CD14-positive monocyte (primary cell): Measurements from ENCODE around the gene PRM2. TPM values are rescaled to one million over a fixed set of nuclear protein-coding genes. Genes with fewer than 3 reads are reported as not detected.
A peak's percentile ranks its signal among the peaks of the same experiment; 100 is the strongest.

Experiments
- DNase-seq, 3 donors: peaks; one replicate each; pipeline ENCODE4 v3.0.0-alpha.2; 2011 to 2022
- H2AFZ ChIP-seq: 2 replicates; pipeline ENCODE4 v1.6.0; 2012; ENCODE audit warnings: mild to moderate bottlenecking, low read depth, low read length, inconsistent platforms; ENCODE audit not compliant: insufficient read depth, poor library complexity, severe bottlenecking
- H3K27ac ChIP-seq, 2 donors: 1 replicate in 1 of 2; 2 replicates in 1 of 2; pipeline ENCODE4 v1.5.1; 2012 to 2013; ENCODE audit warnings: low read length in 2 of 2, control low read depth in 1 of 2, inconsistent platforms in 1 of 2, low read depth in 1 of 2, mild to moderate bottlenecking in 1 of 2
- H3K27me3 ChIP-seq, 2 donors: one replicate each; pipeline versions ENCODE4 v1.6.0 to v1.6.1; 2011 to 2013; ENCODE audit warnings: low read length in 2 of 2; ENCODE audit not compliant: control insufficient read depth in 2 of 2, insufficient read depth in 2 of 2
- H3K36me3 ChIP-seq, 2 donors: replicated peaks in 1 of 2; 1 replicate in 1 of 2; 2 replicates in 1 of 2; pipeline versions ENCODE4 v1.5.1 to v1.6.1; 2012 to 2013; ENCODE audit warnings: low read length in 2 of 2, control low read depth in 1 of 2, inconsistent platforms in 1 of 2, mild to moderate bottlenecking in 1 of 2; ENCODE audit not compliant: insufficient read depth in 2 of 2, control insufficient read depth in 1 of 2
- H3K4me1 ChIP-seq, 2 donors: 1 replicate in 1 of 2; 2 replicates in 1 of 2; pipeline versions ENCODE4 v1.5.1 to v1.6.1; 2012 to 2013; ENCODE audit warnings: low read length in 2 of 2, control low read depth in 1 of 2, inconsistent platforms in 1 of 2, mild to moderate bottlenecking in 1 of 2, moderate library complexity in 1 of 2; ENCODE audit not compliant: insufficient read depth in 2 of 2, control insufficient read depth in 1 of 2
- H3K4me2 ChIP-seq: replicated peaks from 2 replicates; pipeline ENCODE3; 2012; ENCODE audit warnings: low read length, moderate library complexity, mild to moderate bottlenecking; ENCODE audit not compliant: poor library complexity, severe bottlenecking; ENCODE audit errors: extremely low read depth
- H3K4me3 ChIP-seq, 3 experiments: fragments of 200-600 bp in 1 of 3; sonication (generic) in 1 of 3; replicated peaks in 1 of 3; 1 replicate in 2 of 3; 2 replicates in 1 of 3; pipeline ENCODE4 v1.5.1; 2011 to 2013; ENCODE audit warnings: low read length in 3 of 3, mild to moderate bottlenecking in 3 of 3, control low read depth in 2 of 3, low read depth in 2 of 3, inconsistent platforms in 1 of 3, moderate library complexity in 1 of 3
- H3K79me2 ChIP-seq: 2 replicates; pipeline ENCODE4 v1.6.0; 2012; ENCODE audit warnings: mild to moderate bottlenecking, control low read depth, inconsistent platforms, low read length, moderate library complexity; ENCODE audit not compliant: insufficient read depth
- H3K9ac ChIP-seq: 2 replicates; pipeline ENCODE4 v1.6.0; 2017; ENCODE audit warnings: low read length, mild to moderate bottlenecking; ENCODE audit not compliant: insufficient read depth, poor library complexity, severe bottlenecking
- H3K9me3 ChIP-seq, 2 donors: replicated peaks in 1 of 2; 1 replicate in 1 of 2; 2 replicates in 1 of 2; pipeline versions ENCODE4 v1.5.1 to v1.6.1; 2012 to 2013; ENCODE audit warnings: low read length in 2 of 2, control low read depth in 1 of 2; ENCODE audit not compliant: control insufficient read depth in 1 of 2, insufficient read depth in 1 of 2
- H4K20me1 ChIP-seq: 2 replicates; pipeline ENCODE4 v1.6.0; 2012; ENCODE audit warnings: mild to moderate bottlenecking, low read length, control low read depth, moderate library complexity; ENCODE audit not compliant: insufficient read depth
- H3K27ac Mint-ChIP-seq, 7 donors: one replicate each; pipeline ENCODE4 v1.8.0; 2020; ENCODE audit warnings: mild to moderate bottlenecking in 7 of 7, mixed read lengths in 7 of 7, moderate library complexity in 6 of 7, inconsistent platforms in 2 of 7
- H3K27me3 Mint-ChIP-seq, 3 donors: one replicate each; pipeline ENCODE4 v1.8.0; 2021 to 2022; ENCODE audit warnings: low read depth in 3 of 3, mild to moderate bottlenecking in 3 of 3, mixed read lengths in 3 of 3, moderate library complexity in 3 of 3, inconsistent platforms in 1 of 3
- H3K36me3 Mint-ChIP-seq, 2 donors: one replicate each; pipeline ENCODE4 v1.8.0; 2020; ENCODE audit warnings: mixed read lengths in 2 of 2, inconsistent platforms in 1 of 2, mild to moderate bottlenecking in 1 of 2
- H3K4me1 Mint-ChIP-seq: one replicate; pipeline ENCODE4 v1.8.0; 2020; ENCODE audit warnings: mild to moderate bottlenecking, mixed read lengths
- H3K4me3 Mint-ChIP-seq, 2 donors: one replicate each; pipeline ENCODE4 v1.8.0; 2020; ENCODE audit warnings: mild to moderate bottlenecking in 2 of 2, mixed read lengths in 2 of 2, moderate library complexity in 1 of 2
- H3K9me3 Mint-ChIP-seq, 7 donors: one replicate each; pipeline ENCODE4 v1.8.0; 2020 to 2022; ENCODE audit warnings: mixed read lengths in 7 of 7, mild to moderate bottlenecking in 6 of 7, moderate library complexity in 6 of 7, inconsistent platforms in 2 of 7
- CTCF ChIP-seq: fragments of 200-600 bp; IDR thresholded peaks from one replicate; pipeline ENCODE4 v1.8.0; 2022; ENCODE audit warnings: antibody characterized with exemption, mild to moderate bottlenecking
- WGBS: methylation state at CpG from one replicate; pipeline ENCODE4 v1.1.5; 2013; ENCODE audit warnings: missing lambda C conversion rate; ENCODE audit not compliant: insufficient coverage; 5-methylcytosine and 5-hydroxymethylcytosine counted together
- intact Hi-C, 2 donors: fragments of 100-400 bp; cut with micrococcal nuclease; formaldehyde crosslinking; loops; one replicate each; pipeline versions ENCODE4 v1.15.0 to v1.15.1; 2023
- polyA plus RNA-seq, 3 donors: library from polyadenylated mRNA; depleted of rRNA in 1 of 3; unstranded in 2 of 3; stranded (reverse) in 1 of 3; fragments of 300-500 nt in 2 of 3; fragments of >200 nt in 1 of 3; fragmentation: Illumina TruSeq in 2 of 3; gene quantifications; 1 replicate in 2 of 3; 2 replicates in 1 of 3; pipeline ENCODE4 v1.2.3, GENCODE V29; 2012 to 2021

PRM2 gene
- polyA plus RNA-seq, 3 donors = not detected

DNA sequence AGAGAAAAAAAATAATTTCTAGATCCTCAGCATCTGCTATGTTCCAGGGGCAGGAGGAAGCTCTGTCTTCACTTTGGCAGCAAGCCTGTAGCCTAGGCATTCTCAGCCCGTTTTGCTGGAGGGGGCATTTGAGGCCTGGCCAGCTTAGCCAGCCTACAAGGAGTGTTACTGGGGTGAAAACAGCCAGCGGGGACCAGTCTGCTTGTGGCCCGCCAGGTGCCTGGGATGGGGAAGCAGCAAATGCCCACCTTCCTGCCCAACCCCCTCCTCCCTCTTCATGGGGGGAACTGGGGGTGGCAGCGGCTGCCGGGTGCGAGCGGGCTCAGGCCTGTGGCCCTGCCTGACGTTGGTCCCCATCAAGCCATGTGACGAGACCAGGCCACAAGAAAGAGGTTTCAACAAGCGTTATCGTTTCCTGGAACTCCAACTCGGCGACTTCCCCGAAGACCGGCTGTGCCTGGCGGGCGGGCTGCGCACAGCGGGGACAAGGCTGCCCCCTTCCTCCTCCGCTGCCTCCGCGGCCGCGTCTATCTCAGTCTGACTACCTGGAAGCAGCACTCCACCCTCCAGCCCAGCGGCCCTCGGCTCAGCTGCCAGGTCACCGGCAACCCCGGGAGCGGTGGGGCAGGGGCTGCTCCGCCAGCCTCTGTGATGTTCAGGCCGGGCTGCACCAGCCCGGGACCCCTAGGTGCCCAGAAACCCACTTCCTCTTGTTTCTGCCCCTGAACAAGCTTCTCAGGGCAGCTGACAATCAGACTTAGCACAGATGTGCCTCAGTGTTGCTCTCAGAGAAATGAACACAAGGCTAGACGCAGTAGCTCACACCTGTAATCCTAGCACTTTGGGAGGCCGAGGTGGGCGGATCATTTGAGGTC lies 43.2 kb downstream of the PRM2 start:
- H3K4me3 Mint-ChIP-seq = peak overlapping the region; percentile 6 to 62
- no peaks in the 10 kb centered on the region for H3K79me2 ChIP-seq
- no peaks in the 10 kb centered on the region for H3K36me3 Mint-ChIP-seq
- peak in 2 of 3 donors; percentile 33 to 52 for DNase-seq
- no peaks in the 10 kb centered on the region for H4K20me1 ChIP-seq
- peaks cover 44% of the 10 kb centered on the region for H3K4me1 Mint-ChIP-seq
- H3K27me3 Mint-ChIP-seq = peaks cover 4 to 12% (median 7%) of the 10 kb centered on the region in 3 donors
- no peaks in the 10 kb centered on the region for H3K9me3 ChIP-seq
- H3K27ac ChIP-seq = peak overlapping the region in 1 of 2 donors; percentile 0
- peak overlapping the region; percentile 74 for H2AFZ ChIP-seq
- peak overlapping the region in 2 of 7 donors; percentile 40 to 74 for H3K27ac Mint-ChIP-seq
- no peaks in the 10 kb centered on the region for H3K36me3 ChIP-seq
- intact Hi-C loops = loop anchor here in 1 of 2 donors (5.0 kb wide), 1 partner anchor 549 kb away; no protein-coding TSS in a partner anchor
- peak overlapping the region in 1 of 3 experiments; percentile 35 for H3K4me3 ChIP-seq
- no peak for TF ChIP-seq CTCF
- H3K27me3 ChIP-seq = no peaks in the 10 kb centered on the region
- H3K9me3 Mint-ChIP-seq = peaks cover 0 to 3% (median 0%) of the 10 kb centered on the region in 7 donors
- peak overlapping the region; percentile 24 for H3K9ac ChIP-seq
- WGBS = 8% methylated on average over 33 of the region's 35 CpGs
- H3K4me2 ChIP-seq = peak overlapping the region; percentile 57
- peaks cover 40 to 44% of the 10 kb centered on the region in 2 donors for H3K4me1 ChIP-seq

DNA sequence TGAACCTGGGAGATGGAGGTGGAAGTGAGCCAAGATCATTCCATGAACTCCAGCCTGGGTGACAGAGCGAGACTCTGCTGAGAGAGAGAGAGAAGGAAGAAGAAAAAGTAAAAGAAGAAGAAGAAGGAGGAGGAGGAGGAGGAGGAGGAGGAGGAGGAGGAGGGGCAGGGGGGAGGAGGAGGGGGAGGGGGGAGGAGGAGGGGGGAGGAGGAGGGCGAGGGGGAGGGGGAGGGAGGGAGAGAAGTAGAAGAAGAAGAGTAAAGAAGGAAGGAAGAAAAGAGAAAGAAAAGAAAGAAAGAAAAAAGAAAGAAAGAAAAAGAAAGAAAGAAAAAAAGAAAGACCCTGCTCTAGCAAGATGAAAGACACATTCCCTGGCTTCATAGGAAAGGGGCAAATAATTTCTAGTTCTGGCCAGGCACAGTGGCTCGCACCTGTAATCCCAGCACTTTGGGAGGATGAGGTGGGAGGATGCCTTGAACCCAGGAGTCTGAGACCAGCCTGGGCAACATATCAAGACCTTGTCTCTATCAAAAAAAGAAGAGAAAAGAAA lies 43.9 kb downstream of the PRM2 start:
- peaks cover 39 to 43% of the 10 kb centered on the region in 2 donors for H3K4me1 ChIP-seq
- intact Hi-C loops = loop anchor here in 1 of 2 donors (5.0 kb wide), 1 partner anchor 550 kb away; no protein-coding TSS in a partner anchor

More for the DNA sequence above, 43.9 kb downstream of the PRM2 start:
- Mint-ChIP-seq H3K27ac (peak overlapping the region in 1 of 7 donors; percentile 54), H3K9me3 (peaks cover 0 to 3% (median 0%) of the 10 kb centered on the region in 7 donors), H3K36me3 (no peaks in the 10 kb centered on the region), H3K27me3 (peaks cover 4 to 12% (median 7%) of the 10 kb centered on the region in 3 donors), H3K4me1 (peaks cover 44% of the 10 kb centered on the region), H3K4me3 (peak overlapping the region in 1 of 2 donors; percentile 62)
- H3K9me3 ChIP-seq = no peaks in the 10 kb centered on the region
- no peaks in the 10 kb centered on the region for H3K27me3 ChIP-seq
- no peak overlapping the region for H2AFZ ChIP-seq
- WGBS = 40% methylated on average over 1 of the region's 3 CpGs
- no peaks in the 10 kb centered on the region for H3K36me3 ChIP-seq
- no peak for TF ChIP-seq CTCF
- H3K27ac ChIP-seq = no peak overlapping the region
- no peaks in the 10 kb centered on the region for H4K20me1 ChIP-seq
- DNase-seq = no peak
- H3K9ac ChIP-seq = no peak overlapping the region
- H3K4me3 ChIP-seq = no peak overlapping the region
- H3K4me2 ChIP-seq = no peak overlapping the region
- no peaks in the 10 kb centered on the region for H3K79me2 ChIP-seq
